Astrocyte of the cerebellum (primary cell): ENCODE results near the gene CEACAM6.
"Not testable (repeated sequence)": the region's sequence is repeated elsewhere in the genome, so short reads cannot be mapped to it uniquely, and the experiment has no call there.

Experiments used
- DNase-seq: peaks from one replicate; pipeline ENCODE4 v3.0.0-alpha.2; 2011; ENCODE audit warnings: low read depth
- H3K4me3 ChIP-seq: 2 replicates; pipeline ENCODE4 v1.5.1; 2011; ENCODE audit warnings: mild to moderate bottlenecking, low read depth, low read length, moderate library complexity
- in situ Hi-C: cut with HindIII; loops from 2 replicates; pipeline ENCODE4 v1.10.0; 2017; ENCODE audit warnings: low sequenced_read_pairs
- TF ChIP-seq, protein P1 (sequence below): IDR thresholded peaks from 2 replicates; pipeline ENCODE4 v1.5.1; 2012; ENCODE audit warnings: low read length, low read depth, moderate library complexity, mild to moderate bottlenecking; ENCODE audit errors: missing control alignments

CEACAM6 gene

DNA sequence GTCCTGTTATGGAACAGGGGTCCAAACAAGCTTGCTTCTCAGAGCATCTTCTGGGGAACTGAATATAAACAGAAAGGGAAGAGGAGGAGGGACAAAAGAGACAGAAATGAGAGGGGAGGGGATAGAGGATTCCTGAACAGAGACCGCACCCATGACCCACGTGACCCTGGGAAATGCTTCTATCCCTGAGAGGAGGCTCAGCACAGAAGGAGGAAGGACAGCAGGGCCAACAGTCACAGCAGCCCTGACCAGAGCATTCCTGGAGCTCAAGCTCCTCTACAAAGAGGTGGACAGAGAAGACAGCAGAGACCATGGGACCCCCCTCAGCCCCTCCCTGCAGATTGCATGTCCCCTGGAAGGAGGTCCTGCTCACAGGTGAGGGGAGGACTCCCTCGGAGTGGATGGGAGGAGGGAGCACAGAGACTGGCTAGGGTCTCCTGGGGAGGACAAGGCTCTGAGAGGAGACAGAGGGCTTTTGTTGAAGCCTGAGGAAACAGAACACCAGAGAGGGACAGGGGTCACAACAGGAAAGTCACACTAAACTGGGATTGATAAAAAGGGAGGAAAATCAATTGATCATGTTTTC is at the start of gene CEACAM6:
Gene CEACAM6, plus strand, starts transcription at position 203 of the 586 bp plus-strand sequence. Its CDS starts 109 bp downstream, at position 312.
- DNase-seq, result no peak
- in situ Hi-C loops, result no loop called here
- TF ChIP-seq, protein P1, sequence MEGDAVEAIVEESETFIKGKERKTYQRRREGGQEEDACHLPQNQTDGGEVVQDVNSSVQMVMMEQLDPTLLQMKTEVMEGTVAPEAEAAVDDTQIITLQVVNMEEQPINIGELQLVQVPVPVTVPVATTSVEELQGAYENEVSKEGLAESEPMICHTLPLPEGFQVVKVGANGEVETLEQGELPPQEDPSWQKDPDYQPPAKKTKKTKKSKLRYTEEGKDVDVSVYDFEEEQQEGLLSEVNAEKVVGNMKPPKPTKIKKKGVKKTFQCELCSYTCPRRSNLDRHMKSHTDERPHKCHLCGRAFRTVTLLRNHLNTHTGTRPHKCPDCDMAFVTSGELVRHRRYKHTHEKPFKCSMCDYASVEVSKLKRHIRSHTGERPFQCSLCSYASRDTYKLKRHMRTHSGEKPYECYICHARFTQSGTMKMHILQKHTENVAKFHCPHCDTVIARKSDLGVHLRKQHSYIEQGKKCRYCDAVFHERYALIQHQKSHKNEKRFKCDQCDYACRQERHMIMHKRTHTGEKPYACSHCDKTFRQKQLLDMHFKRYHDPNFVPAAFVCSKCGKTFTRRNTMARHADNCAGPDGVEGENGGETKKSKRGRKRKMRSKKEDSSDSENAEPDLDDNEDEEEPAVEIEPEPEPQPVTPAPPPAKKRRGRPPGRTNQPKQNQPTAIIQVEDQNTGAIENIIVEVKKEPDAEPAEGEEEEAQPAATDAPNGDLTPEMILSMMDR, result no peak
- H3K4me3 ChIP-seq, result no peak within 1 kb of the TSS

DNA sequence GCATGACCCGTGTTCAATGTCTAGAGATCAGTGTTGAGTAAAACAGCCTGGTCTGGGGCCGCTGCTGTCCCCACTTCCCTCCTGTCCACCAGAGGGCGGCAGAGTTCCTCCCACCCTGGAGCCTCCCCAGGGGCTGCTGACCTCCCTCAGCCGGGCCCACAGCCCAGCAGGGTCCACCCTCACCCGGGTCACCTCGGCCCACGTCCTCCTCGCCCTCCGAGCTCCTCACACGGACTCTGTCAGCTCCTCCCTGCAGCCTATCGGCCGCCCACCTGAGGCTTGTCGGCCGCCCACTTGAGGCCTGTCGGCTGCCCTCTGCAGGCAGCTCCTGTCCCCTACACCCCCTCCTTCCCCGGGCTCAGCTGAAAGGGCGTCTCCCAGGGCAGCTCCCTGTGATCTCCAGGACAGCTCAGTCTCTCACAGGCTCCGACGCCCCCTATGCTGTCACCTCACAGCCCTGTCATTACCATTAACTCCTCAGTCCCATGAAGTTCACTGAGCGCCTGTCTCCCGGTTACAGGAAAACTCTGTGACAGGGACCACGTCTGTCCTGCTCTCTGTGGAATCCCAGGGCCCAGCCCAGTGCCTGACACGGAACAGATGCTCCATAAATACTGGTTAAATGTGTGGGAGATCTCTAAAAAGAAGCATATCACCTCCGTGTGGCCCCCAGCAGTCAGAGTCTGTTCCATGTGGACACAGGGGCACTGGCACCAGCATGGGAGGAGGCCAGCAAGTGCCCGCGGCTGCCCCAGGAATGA is 48.4 kb upstream of the CEACAM6 start:
- in situ Hi-C loops, result no loop called here
- no peak for DNase-seq
- TF ChIP-seq, protein P1, result peak; percentile 29
- H3K4me3 ChIP-seq, result no peak overlapping the region

DNA sequence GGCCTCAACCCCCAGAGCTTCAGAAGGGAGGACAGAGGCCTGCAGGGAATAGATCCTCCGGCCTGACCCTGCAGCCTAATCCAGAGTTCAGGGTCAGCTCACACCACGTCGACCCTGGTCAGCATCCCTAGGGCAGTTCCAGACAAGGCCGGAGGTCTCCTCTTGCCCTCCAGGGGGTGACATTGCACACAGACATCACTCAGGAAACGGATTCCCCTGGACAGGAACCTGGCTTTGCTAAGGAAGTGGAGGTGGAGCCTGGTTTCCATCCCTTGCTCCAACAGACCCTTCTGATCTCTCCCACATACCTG is 47.9 kb upstream of the CEACAM6 start:
- TF ChIP-seq, protein P1, result no peak
- in situ Hi-C loops, result no loop called here
- no peak for DNase-seq

DNA sequence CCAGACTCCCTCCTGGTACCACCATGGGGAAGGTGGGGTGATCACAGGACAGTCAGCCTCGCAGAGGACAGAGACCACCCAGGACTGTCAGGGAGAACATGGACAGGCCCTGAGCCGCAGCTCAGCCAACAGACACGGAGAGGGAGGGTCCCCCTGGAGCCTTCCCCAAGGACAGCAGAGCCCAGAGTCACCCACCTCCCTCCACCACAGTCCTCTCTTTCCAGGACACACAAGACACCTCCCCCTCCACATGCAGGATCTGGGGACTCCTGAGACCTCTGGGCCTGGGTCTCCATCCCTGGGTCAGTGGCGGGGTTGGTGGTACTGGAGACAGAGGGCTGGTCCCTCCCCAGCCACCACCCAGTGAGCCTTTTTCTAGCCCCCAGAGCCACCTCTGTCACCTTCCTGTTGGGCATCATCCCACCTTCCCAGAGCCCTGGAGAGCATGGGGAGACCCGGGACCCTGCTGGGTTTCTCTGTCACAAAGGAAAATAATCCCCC is 47.4 kb upstream of the CEACAM6 start:
- DNase-seq, result no peak
- TF ChIP-seq, protein P1, result no peak
- H3K4me3 ChIP-seq, result no peak overlapping the region
- in situ Hi-C loops, result no loop called here

More for the DNA sequence above, 47.9 kb upstream of the CEACAM6 start:
- H3K4me3 ChIP-seq, result no peak overlapping the region

DNA sequence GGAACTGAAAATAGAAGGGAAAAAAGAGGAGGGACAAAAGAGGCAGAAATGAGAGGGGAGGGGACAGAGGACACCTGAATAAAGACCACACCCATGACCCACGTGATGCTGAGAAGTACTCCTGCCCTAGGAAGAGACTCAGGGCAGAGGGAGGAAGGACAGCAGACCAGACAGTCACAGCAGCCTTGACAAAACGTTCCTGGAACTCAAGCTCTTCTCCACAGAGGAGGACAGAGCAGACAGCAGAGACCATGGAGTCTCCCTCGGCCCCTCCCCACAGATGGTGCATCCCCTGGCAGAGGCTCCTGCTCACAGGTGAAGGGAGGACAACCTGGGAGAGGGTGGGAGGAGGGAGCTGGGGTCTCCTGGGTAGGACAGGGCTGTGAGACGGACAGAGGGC is 46.8 kb upstream of the CEACAM6 start, which contains the start of gene CEACAM5:
Gene CEACAM5, plus strand, starts transcription at position 146 of the 400 bp plus-strand sequence. Its CDS starts 106 bp downstream, at position 252.
- no peak within 1 kb of the TSS for H3K4me3 ChIP-seq
- TF ChIP-seq, protein P1, result no peak
- in situ Hi-C loops, result no loop called here
- DNase-seq, result no peak

DNA sequence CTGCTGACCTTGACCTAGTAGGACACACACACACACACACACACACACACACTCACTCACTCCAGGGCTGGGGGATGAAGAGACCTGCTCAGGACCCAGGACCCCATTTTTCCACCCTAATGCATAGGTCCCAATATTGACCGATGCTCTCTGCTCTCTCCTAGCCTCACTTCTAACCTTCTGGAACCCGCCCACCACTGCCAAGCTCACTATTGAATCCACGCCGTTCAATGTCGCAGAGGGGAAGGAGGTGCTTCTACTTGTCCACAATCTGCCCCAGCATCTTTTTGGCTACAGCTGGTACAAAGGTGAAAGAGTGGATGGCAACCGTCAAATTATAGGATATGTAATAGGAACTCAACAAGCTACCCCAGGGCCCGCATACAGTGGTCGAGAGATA is 45.8 kb upstream of the CEACAM6 start:
- DNase-seq, in situ Hi-C loops, H3K4me3 ChIP-seq: not testable (repeated sequence)
